Glutamatergic neuron (in vitro differentiated cells): Measurements from ENCODE around the gene KIF21B. TPM values are rescaled to one million over a fixed set of nuclear protein-coding genes. Genes with fewer than 3 reads are reported as not detected.

Experiments used
- DNase-seq: peaks from one replicate; pipeline ENCODE4 v3.0.0; 2022
- H3K27ac Mint-ChIP-seq: one replicate; pipeline ENCODE4 v1.8.0; 2020; ENCODE audit warnings: mild to moderate bottlenecking, mixed read lengths, inconsistent platforms; ENCODE audit not compliant: unreplicated experiment
- H3K27me3 Mint-ChIP-seq: one replicate; pipeline ENCODE4 v1.8.0; 2020; ENCODE audit warnings: mild to moderate bottlenecking, moderate library complexity, mixed read lengths, inconsistent platforms; ENCODE audit not compliant: unreplicated experiment
- H3K36me3 Mint-ChIP-seq: one replicate; pipeline ENCODE4 v1.8.0; 2020; ENCODE audit warnings: mild to moderate bottlenecking, mixed read lengths, inconsistent platforms; ENCODE audit not compliant: unreplicated experiment
- H3K4me1 Mint-ChIP-seq: one replicate; pipeline ENCODE4 v1.8.0; 2020; ENCODE audit warnings: mild to moderate bottlenecking, low read depth, mixed read lengths, inconsistent platforms; ENCODE audit not compliant: unreplicated experiment
- H3K4me3 Mint-ChIP-seq: one replicate; pipeline ENCODE4 v1.8.0; 2020; ENCODE audit warnings: mild to moderate bottlenecking, mixed read lengths, inconsistent platforms; ENCODE audit not compliant: unreplicated experiment
- H3K9me3 Mint-ChIP-seq: one replicate; pipeline ENCODE4 v1.8.0; 2020; ENCODE audit warnings: mild to moderate bottlenecking, moderate library complexity, mixed read lengths, inconsistent platforms; ENCODE audit not compliant: unreplicated experiment
- total RNA-seq: library from RNA; stranded (reverse); fragmentation: NEBNext Ultra II Directional; extraction: Animal tissue kit (Norgen Biotek cat#: 25700); gene quantifications from one replicate; pipeline ENCODE4 v1.2.1, GENCODE V29; 2021; ENCODE audit not compliant: unreplicated experiment
- TF ChIP-seq, protein P1 (sequence below): fragments of 200-600 bp; sonication (generic); IDR thresholded peaks from one replicate; pipeline ENCODE4 v1.5.0; 2021; ENCODE audit not compliant: partially characterized antibody, unreplicated experiment

KIF21B gene
- total RNA-seq, 1 donor from 2014 or later = 51.1 TPM

DNA sequence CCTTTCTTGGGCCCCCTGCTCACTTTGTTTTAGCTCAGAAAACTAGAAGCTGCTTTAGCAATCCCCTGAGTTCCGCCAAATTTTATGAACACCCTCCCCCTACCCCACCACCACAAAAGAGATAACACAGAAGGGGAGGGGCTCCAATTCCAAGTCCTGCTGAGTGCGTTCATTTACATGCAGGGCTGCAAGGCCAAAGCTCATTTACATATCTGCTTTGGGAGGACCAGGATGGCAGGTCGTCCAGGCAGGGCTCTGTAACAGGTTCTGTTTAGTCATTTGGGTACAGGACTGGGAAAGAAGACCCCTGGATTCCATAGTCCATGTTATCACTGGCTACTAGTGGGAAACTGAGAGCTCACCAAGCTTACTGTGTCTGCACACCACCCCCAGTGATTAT, 35.9 kb upstream of the KIF21B start:
- Mint-ChIP-seq H3K27me3 (peaks cover 17% of the 10 kb centered on the region), H3K4me1 (peaks cover 38% of the 10 kb centered on the region), H3K27ac (no peak overlapping the region)

DNA sequence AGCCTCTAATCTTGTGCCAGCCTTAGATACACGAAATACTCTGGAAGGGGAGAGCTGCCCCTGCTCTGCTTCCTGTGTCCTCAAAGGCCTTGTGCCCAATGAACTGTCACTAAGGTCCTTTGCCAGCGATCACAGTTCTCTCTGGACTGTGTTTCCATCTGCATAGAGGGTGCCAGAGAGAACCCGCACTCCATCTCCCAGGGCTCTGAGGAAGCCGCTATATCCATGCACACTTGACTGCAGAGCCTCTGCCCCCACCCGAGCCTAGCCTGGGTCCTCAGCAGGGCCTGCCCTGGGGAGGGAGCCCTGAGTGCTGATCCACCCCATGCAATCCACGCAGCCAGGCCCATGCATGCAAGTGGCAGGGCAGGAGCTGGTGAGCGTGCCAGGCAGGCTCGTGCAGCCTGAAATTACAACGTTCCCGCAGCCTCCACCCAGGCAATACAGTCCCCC, 30.6 kb upstream of the KIF21B start:
- no peaks in the 10 kb centered on the region for H3K36me3 Mint-ChIP-seq
- H3K4me1 Mint-ChIP-seq = peaks cover 39% of the 10 kb centered on the region
- peak overlapping the region; percentile 25 for H3K4me3 Mint-ChIP-seq
- H3K27ac Mint-ChIP-seq = no peak overlapping the region
- no peak for DNase-seq
- peaks cover 15% of the 10 kb centered on the region for H3K27me3 Mint-ChIP-seq
- TF ChIP-seq, protein P1, sequence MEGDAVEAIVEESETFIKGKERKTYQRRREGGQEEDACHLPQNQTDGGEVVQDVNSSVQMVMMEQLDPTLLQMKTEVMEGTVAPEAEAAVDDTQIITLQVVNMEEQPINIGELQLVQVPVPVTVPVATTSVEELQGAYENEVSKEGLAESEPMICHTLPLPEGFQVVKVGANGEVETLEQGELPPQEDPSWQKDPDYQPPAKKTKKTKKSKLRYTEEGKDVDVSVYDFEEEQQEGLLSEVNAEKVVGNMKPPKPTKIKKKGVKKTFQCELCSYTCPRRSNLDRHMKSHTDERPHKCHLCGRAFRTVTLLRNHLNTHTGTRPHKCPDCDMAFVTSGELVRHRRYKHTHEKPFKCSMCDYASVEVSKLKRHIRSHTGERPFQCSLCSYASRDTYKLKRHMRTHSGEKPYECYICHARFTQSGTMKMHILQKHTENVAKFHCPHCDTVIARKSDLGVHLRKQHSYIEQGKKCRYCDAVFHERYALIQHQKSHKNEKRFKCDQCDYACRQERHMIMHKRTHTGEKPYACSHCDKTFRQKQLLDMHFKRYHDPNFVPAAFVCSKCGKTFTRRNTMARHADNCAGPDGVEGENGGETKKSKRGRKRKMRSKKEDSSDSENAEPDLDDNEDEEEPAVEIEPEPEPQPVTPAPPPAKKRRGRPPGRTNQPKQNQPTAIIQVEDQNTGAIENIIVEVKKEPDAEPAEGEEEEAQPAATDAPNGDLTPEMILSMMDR = no peak
- H3K9me3 Mint-ChIP-seq = peaks cover 19% of the 10 kb centered on the region

More for the DNA sequence above, 35.9 kb upstream of the KIF21B start:
- Mint-ChIP-seq H3K4me3 (no peak overlapping the region), H3K9me3 (peaks cover 20% of the 10 kb centered on the region), H3K36me3 (no peaks in the 10 kb centered on the region)
- DNase-seq = no peak
- TF ChIP-seq, protein P1 = no peak

DNA sequence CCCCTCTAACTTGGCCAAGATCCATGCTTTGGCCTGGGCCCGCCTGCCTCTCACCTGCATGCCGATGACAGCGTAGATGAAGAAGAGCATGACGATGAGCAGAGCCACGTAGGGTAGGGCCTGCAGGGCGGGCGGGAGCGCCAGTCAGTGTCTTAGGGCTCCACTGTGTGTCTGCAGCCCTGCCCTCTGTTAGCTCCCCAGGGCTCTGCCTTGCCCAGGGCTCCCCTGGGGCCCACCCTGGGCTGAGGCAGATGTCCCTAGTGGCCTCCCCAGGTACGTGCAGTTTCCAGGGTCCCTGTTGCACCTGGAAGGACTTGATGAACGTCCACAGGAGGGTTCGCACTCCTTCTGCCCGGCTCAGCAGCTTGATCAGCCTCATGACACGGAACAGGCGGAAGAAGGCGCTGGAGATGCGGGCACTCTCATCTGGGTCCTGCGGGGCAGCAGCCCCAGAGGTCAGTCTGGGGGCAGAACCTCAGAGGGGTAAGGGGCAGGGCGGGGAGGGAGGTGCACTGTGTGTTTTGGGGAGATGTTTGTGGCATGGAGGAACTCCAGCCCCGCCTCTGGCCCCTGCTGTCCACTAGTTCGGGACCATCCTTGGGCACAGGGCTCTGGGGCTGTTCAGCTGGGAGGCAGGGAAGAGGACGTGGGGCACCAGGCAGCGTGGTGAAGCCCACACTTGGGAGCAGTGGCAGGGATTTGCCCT, 29.8 kb upstream of the KIF21B start:
- DNase-seq = no peak
- Mint-ChIP-seq H3K4me3 (no peak overlapping the region), H3K36me3 (no peaks in the 10 kb centered on the region), H3K4me1 (peaks cover 39% of the 10 kb centered on the region), H3K27ac (no peak overlapping the region), H3K27me3 (peaks cover 14% of the 10 kb centered on the region), H3K9me3 (peaks cover 19% of the 10 kb centered on the region)
- TF ChIP-seq, protein P1 = no peak

DNA sequence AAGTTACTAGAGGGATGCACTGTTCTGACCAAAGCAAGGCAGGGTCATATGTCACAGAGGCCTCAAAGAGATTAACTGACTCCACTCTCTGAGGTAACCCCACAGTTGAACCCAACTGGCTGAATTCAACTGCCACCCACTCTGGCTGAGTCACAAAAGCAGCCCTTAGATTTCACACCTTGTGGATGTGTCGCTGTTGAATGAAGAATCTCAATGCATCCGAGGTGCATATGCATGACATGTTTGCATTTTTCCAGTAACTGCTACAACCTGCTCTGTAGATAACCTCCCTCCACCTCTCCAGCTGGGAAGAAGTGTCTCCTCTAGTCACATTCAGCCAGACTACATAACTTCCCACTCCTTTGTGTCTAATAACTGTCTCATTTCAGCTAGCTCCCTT, 27.9 kb upstream of the KIF21B start:
- Mint-ChIP-seq H3K27me3 (peaks cover 12% of the 10 kb centered on the region), H3K36me3 (no peaks in the 10 kb centered on the region), H3K4me1 (peaks cover 24% of the 10 kb centered on the region), H3K9me3 (peaks cover 18% of the 10 kb centered on the region), H3K27ac (no peak overlapping the region), H3K4me3 (no peak overlapping the region)
- DNase-seq = no peak
- TF ChIP-seq, protein P1 = no peak

DNA sequence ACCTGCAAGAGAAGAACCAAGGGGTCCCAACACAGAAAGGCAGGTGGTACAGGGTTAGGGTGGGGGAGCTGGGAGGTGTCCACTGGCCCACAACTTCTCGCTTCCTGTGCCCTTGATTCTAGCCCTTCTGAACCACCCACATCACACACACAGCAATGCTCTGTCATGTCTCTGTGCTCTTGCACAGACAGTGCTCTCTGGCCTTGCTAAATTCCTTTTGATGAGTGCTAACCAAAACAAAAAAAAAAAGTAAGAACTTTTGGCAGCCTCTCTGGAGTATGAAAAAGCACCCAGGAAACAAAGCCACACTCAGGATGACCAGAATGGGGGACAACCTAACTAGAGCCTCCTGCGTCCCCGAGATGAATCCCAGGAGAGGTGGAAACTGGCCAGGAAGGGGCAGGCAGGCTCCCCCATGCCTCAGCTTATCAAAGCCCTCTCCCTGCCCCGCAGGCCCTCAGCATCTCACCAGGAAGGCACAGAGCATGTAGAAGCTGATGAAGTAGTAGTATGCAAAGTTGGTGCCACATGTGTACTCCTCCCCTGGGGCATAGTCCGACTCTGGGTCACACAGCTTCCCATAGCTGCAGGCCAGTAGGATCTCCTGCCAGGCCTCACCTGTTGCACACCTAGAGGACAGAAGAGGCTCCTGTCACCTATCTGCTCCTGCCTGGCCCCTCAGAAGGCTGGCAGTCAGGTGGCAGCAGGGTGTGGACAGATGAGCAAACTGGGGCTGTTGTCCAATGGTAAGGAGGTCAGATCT, 27.2 kb upstream of the KIF21B start:
- TF ChIP-seq, protein P1 = no peak
- Mint-ChIP-seq H3K4me1 (peaks cover 17% of the 10 kb centered on the region), H3K27me3 (peaks cover 5% of the 10 kb centered on the region), H3K36me3 (no peaks in the 10 kb centered on the region), H3K27ac (no peak overlapping the region), H3K9me3 (peaks cover 12% of the 10 kb centered on the region), H3K4me3 (no peak overlapping the region)
- no peak for DNase-seq
